Activated naive CD4-positive, alpha-beta T cell treated with anti-CD3 and anti-CD28 coated beads for 36 hours (primary cell): ENCODE measurements around the gene DHRS1. TPM values are rescaled to one million over a fixed set of nuclear protein-coding genes. Genes with fewer than 3 reads are reported as not detected.
A peak's percentile ranks its signal among the peaks of the same experiment; 100 is the strongest.

Source experiments
- CTCF ChIA-PET: fragments of 350-600 bp; sonication (Branson Sonifier 250); formaldehyde crosslinking; loops from one replicate; lab custom pipeline; 2021; ENCODE audit warnings: antibody characterized with exemption; lab: Charles Lee
- DNase-seq: peaks from one replicate; pipeline ENCODE4 v3.0.0-alpha.2; 2020
- H3K27ac Mint-ChIP-seq: one replicate; pipeline ENCODE4 v1.8.0; 2021; ENCODE audit warnings: mild to moderate bottlenecking, mixed read lengths
- H3K27me3 Mint-ChIP-seq: one replicate; pipeline ENCODE4 v1.8.0; 2021; ENCODE audit warnings: low read depth, mixed read lengths
- H3K36me3 Mint-ChIP-seq: one replicate; pipeline ENCODE4 v1.8.0; 2021; ENCODE audit warnings: low read depth, mixed read lengths
- H3K4me1 Mint-ChIP-seq: one replicate; pipeline ENCODE4 v1.8.0; 2021; ENCODE audit warnings: low read depth, mixed read lengths
- H3K4me3 Mint-ChIP-seq: one replicate; pipeline ENCODE4 v1.8.0; 2021; ENCODE audit warnings: mild to moderate bottlenecking, moderate library complexity, mixed read lengths
- H3K9me3 Mint-ChIP-seq: one replicate; pipeline ENCODE4 v1.8.0; 2021; ENCODE audit warnings: mixed read lengths
- intact Hi-C: fragments of 100-400 bp; cut with micrococcal nuclease; formaldehyde crosslinking; loops from one replicate; pipeline ENCODE4 v1.15.1; 2023
- total RNA-seq, 2 experiments: library from RNA; stranded (reverse); gene quantifications; one replicate each; pipeline ENCODE4 v1.2.3, GENCODE V29; 2021

Gene DHRS1
- total RNA-seq, 2 experiments from 2014 or later, result 11.8 to 13.8 TPM

GRCh38 chr14:24286996-24287395, 12.6 kb downstream of the DHRS1 start:
- Mint-ChIP-seq H3K9me3 (no peaks in the 10 kb centered on the region), H3K4me1 (peaks cover 25% of the 10 kb centered on the region), H3K36me3 (peaks cover 16% of the 10 kb centered on the region), H3K27me3 (no peaks in the 10 kb centered on the region), H3K4me3 (no peak overlapping the region), H3K27ac (no peak overlapping the region)
- CTCF ChIA-PET, result interaction anchor here (0.7 to 1.5 kb wide), 4 partner anchors 10 to 22 kb away, joined by 3 to 4 read pairs (median 4); no protein-coding TSS in a partner anchor
- no peak for DNase-seq
- intact Hi-C loops, result no loop called here

GRCh38 chr14:24285351-24285750, 14.2 kb downstream of the DHRS1 start:
- peaks cover 6% of the 10 kb centered on the region for H3K36me3 Mint-ChIP-seq
- intact Hi-C loops, result no loop called here
- DNase-seq, result no peak
- no peaks in the 10 kb centered on the region for H3K27me3 Mint-ChIP-seq
- CTCF ChIA-PET, result interaction anchor here (1.4 kb wide), 1 partner anchor 12 kb away, joined by 6 read pairs; no protein-coding TSS in a partner anchor
- no peak overlapping the region for H3K27ac Mint-ChIP-seq
- H3K4me1 Mint-ChIP-seq, result peaks cover 25% of the 10 kb centered on the region
- H3K9me3 Mint-ChIP-seq, result no peaks in the 10 kb centered on the region
- H3K4me3 Mint-ChIP-seq, result no peak overlapping the region

GRCh38 chr14:24284501-24285035, 15.0 kb downstream of the DHRS1 start:
- intact Hi-C loops, result no loop called here
- Mint-ChIP-seq H3K27me3 (no peaks in the 10 kb centered on the region), H3K4me1 (peaks cover 25% of the 10 kb centered on the region), H3K4me3 (no peak overlapping the region), H3K27ac (no peak overlapping the region), H3K36me3 (peaks cover 1% of the 10 kb centered on the region), H3K9me3 (no peaks in the 10 kb centered on the region)
- CTCF ChIA-PET, result interaction anchor here (1.4 to 7.9 kb wide), 3 partner anchors 10 to 23 kb away, joined by 6 to 39 read pairs (median 9); partner anchors contain the start of gene CIDEB
- DNase-seq, result no peak

- Mint-ChIP-seq H3K4me1 (peaks cover 26% of the 10 kb centered on the region), H3K27me3 (no peaks in the 10 kb centered on the region), H3K36me3 (peaks cover 1% of the 10 kb centered on the region), H3K9me3 (no peaks in the 10 kb centered on the region), H3K4me3 (no peak overlapping the region), H3K27ac (no peak overlapping the region)
- DNase-seq, result no peak
- CTCF ChIA-PET, result interaction anchor here (1.4 to 10.8 kb wide), 6 partner anchors 10 to 41 kb away, joined by 6 to 154 read pairs (median 24); partner anchors contain the start of genes CIDEB, DHRS1, NOP9 and TINF2
- intact Hi-C loops, result no loop called here
Measured at GRCh38 chr14:24283796-24284460, 15.7 kb downstream of the DHRS1 start.

- H3K27ac Mint-ChIP-seq, result no peak overlapping the region
- intact Hi-C loops, result no loop called here
Measured at GRCh38 chr14:24282736-24283135, 16.8 kb downstream of the DHRS1 start.

DNA sequence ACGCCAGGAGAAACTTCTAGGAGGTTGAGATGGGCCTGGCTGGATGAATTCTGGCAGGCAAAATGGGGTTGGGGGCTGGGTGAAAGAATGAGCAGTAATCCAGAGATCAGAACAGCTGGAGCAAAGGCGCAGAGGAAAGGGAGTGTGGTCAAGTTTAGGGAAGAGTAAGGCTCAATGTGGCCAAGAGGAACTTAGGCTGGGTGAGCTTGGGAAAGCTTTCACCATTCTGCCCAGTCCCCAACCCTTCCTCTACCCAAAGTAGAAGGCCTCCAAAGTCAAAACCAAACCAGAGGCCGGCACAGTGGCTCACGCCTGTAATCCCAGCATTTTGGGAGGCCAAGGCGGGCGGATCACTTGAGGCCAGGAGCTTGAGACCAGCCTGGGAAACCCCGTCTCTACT, 17.9 kb downstream of the DHRS1 start:
- Mint-ChIP-seq H3K27me3 (no peaks in the 10 kb centered on the region), H3K4me3 (no peak overlapping the region), H3K27ac (no peak overlapping the region), H3K36me3 (peaks cover 3% of the 10 kb centered on the region), H3K9me3 (no peaks in the 10 kb centered on the region), H3K4me1 (peaks cover 42% of the 10 kb centered on the region)
- CTCF ChIA-PET, result interaction anchor here (1.2 to 10.8 kb wide), 7 partner anchors 9 to 39 kb away, joined by 3 to 154 read pairs (median 31); partner anchors contain the start of genes CIDEB, DHRS1, NOP9 and RABGGTA
- DNase-seq, result no peak
- intact Hi-C loops, result no loop called here

More at GRCh38 chr14:24282736-24283135, 16.8 kb downstream of the DHRS1 start:
- no peaks in the 10 kb centered on the region for H3K9me3 Mint-ChIP-seq
- peaks cover 33% of the 10 kb centered on the region for H3K4me1 Mint-ChIP-seq
- no peak overlapping the region for H3K4me3 Mint-ChIP-seq
- H3K27me3 Mint-ChIP-seq, result no peaks in the 10 kb centered on the region
- peaks cover 3% of the 10 kb centered on the region for H3K36me3 Mint-ChIP-seq
- no peak for DNase-seq
- CTCF ChIA-PET, result interaction anchor here (1.6 to 10.8 kb wide), 6 partner anchors 9 to 40 kb away, joined by 4 to 154 read pairs (median 24); partner anchors contain the start of genes CIDEB, DHRS1, NOP9 and RABGGTA

DNA sequence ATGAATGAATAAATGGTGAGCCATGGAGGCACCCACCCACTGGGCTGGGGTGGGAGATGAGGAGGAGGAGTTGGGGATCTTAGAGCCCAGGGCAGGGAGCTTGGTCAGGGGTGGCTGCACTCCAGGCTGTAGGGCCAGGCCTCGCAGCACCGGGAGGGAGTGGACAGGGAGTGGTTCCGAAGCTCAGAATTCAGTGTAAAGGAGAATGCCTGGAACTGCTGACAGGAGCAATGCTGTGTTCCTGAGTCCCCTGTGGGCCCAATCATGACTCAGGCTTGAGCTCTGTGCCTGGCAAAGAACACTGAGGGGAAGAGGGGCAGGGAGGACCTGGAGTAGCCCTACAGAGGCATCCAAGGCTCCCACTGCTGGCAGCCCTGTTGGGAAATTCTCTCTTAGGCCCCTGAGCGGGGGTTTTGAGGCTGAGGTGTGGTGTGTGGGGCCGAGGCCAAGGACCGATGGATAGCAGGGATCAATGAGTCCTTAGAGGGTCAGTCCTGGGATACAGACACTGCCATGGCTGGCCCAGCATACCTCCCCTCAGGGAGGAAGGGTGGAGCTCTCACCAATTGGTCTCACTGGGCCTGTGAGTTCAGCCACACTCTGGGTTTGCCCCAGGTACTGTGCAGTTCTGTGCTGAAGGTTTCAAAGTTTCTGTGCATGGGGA, 18.7 kb downstream of the DHRS1 start:
- intact Hi-C loops, result no loop called here
- H3K4me1 Mint-ChIP-seq, result peaks cover 44% of the 10 kb centered on the region
- no peaks in the 10 kb centered on the region for H3K27me3 Mint-ChIP-seq
- no peak for DNase-seq
- no peaks in the 10 kb centered on the region for H3K9me3 Mint-ChIP-seq
- no peak overlapping the region for H3K4me3 Mint-ChIP-seq
- peaks cover 3% of the 10 kb centered on the region for H3K36me3 Mint-ChIP-seq
- peak overlapping the region; percentile 47 for H3K27ac Mint-ChIP-seq
- CTCF ChIA-PET, result interaction anchor here (1.1 to 10.8 kb wide), 10 partner anchors 9 to 156 kb away, joined by 3 to 154 read pairs (median 8); partner anchors contain the start of genes CIDEB, DHRS1, NOP9 and TINF2

DNA sequence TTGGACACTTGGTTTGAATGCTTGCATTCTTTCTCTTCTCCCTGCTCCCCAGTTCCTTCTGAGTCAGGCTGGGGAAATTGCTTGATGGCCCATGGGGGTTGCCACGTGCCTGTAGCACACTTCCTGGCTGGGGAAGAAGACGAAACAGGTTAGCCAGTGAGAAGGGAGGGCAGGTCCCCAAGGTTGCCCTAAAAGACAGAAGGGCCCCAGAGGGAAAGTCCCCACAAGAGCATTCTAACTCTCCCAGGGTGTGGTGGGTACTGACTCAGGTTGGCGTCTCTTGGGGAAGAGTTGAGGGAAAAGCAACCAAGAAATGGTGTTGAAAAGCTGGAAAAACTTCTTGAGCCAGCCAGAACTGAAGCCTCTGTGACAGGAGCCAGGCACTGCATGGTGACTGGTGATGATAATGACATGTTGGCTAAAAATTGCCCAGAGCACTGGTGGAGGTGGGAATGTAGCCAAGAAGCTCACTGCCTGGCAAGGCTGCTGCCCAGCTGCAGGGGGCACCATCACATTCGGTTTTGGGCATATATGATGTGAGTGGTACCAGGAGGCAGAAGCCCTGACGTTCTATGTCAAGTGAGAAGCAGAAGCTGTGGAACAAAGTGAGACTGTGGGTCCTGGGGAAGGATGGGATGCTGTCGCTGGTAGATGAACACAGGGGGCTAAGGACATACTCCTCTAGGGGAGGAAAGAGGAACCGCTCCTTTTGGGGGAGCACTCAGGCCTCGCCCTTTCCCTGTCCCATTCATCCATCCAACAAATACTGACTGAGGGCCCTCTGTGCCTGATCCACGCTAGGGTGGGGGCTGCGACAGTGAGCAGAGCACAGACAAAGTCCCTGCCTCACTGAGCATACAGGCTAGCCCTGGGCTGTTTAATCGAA, 20.0 kb downstream of the DHRS1 start:
- Mint-ChIP-seq H3K27ac (peak overlapping the region; percentile 80), H3K4me3 (peak overlapping the region; percentile 20), H3K9me3 (no peaks in the 10 kb centered on the region), H3K27me3 (no peaks in the 10 kb centered on the region), H3K36me3 (peaks cover 3% of the 10 kb centered on the region), H3K4me1 (peaks cover 52% of the 10 kb centered on the region)
- CTCF ChIA-PET, result interaction anchor here (0.6 to 10.8 kb wide), 12 partner anchors 9 to 157 kb away, joined by 3 to 154 read pairs (median 6); partner anchors contain the start of genes CIDEB, DHRS1, LTB4R and NOP9
- peak; percentile 90 for DNase-seq
- intact Hi-C loops, result loop anchor here (1.0 to 10.0 kb wide), 5 partner anchors 10 to 725 kb away; partner anchors contain the start of genes THTPA, TM9SF1 and ZFHX2

DNA sequence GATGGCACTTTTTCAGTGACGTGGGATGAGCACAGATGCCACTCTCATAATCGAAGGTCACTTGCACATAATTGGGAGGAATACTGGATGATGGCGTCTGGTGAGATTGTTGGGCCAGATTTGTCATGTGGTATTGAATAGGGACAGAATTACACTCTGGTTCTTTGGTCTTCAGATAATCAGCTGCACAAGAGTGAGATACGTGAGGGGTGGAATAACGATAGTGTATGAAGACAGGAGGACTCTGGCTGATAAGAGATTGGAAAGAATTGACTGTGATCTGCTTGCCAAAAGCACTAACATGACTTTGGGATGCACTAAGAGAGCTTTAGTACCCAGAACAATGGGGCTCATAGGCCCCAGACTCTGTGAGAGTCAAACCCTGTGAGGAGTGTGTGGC, 21.2 kb downstream of the DHRS1 start:
- DNase-seq, result no peak
- Mint-ChIP-seq H3K4me1 (peaks cover 62% of the 10 kb centered on the region), H3K36me3 (peaks cover 3% of the 10 kb centered on the region), H3K9me3 (no peaks in the 10 kb centered on the region), H3K4me3 (no peak overlapping the region), H3K27me3 (no peaks in the 10 kb centered on the region), H3K27ac (peak overlapping the region; percentile 80)
- intact Hi-C loops, result loop anchor here (10.0 kb wide), 1 partner anchor 724 kb away; the partner anchor contains the start of genes THTPA and ZFHX2
- CTCF ChIA-PET, result interaction anchor here (3.4 to 10.8 kb wide), 4 partner anchors 13 to 35 kb away, joined by 31 to 154 read pairs (median 40); partner anchors contain the start of genes CIDEB, DHRS1, NOP9 and TINF2

- Mint-ChIP-seq H3K4me3 (no peak overlapping the region), H3K4me1 (peaks cover 68% of the 10 kb centered on the region), H3K27me3 (no peaks in the 10 kb centered on the region), H3K27ac (peak overlapping the region; percentile 80), H3K36me3 (peaks cover 3% of the 10 kb centered on the region), H3K9me3 (no peaks in the 10 kb centered on the region)
- intact Hi-C loops, result loop anchor here (10.0 kb wide), 1 partner anchor 723 kb away; the partner anchor contains the start of genes THTPA and ZFHX2
- peak; percentile 75 for DNase-seq
- CTCF ChIA-PET, result interaction anchor here (2.6 to 10.8 kb wide), 4 partner anchors 21 to 35 kb away, joined by 12 to 154 read pairs (median 40); partner anchors contain the start of genes CIDEB, DHRS1, NOP9 and TINF2
Measured at GRCh38 chr14:24277606-24278321, 21.8 kb downstream of the DHRS1 start.
